Mammary epithelial cell (primary cell): Measurements from ENCODE around the gene C1QC.

ENCODE experiments used
- CTCF ChIP-seq, 2 donors: IDR thresholded peaks in 1 of 2; conservative IDR thresholded peaks in 1 of 2; 2 replicates each; pipeline ENCODE4 v1.5.1; 2011 to 2012; ENCODE audit warnings: inconsistent platforms in 2 of 2, low read length in 2 of 2, mild to moderate bottlenecking in 2 of 2, control low read depth in 1 of 2, low read depth in 1 of 2; ENCODE audit not compliant: insufficient read depth in 1 of 2; ENCODE audit errors: extremely low read depth in 1 of 2
- EZH2 ChIP-seq: IDR thresholded peaks from 2 replicates; pipeline ENCODE4 v1.6.1; 2012; ENCODE audit warnings: low read length, inconsistent platforms, borderline replicate concordance

- no peak for TF ChIP-seq CTCF (conservative IDR thresholded peaks at IDR 0.05 in 1 of 2, IDR thresholded peaks at IDR 0.05 in 1 of 2; ENCODE audit: extremely low read depth in 1 of 2, insufficient read depth in 1 of 2, low read depth in 1 of 2, low read length in 2 of 2)
- no peak for TF ChIP-seq EZH2
Observed at GRCh38 chr1:22670352-22670975, 27.0 kb downstream of the C1QC start.
